HG02588 (cell line): ENCODE measurements around the gene ST3GAL5.

Source experiments
- ATAC-seq: cut with Tn5 transposase; IDR thresholded peaks from one replicate; pipeline ENCODE4 v1.9.1; 2021; ENCODE audit warnings: mild to moderate bottlenecking, moderate library complexity; ENCODE audit not compliant: unreplicated experiment

Gene ST3GAL5

GRCh38 chr2:85811180-85812093 lies 77.4 kb downstream of the ST3GAL5 start:
- ATAC-seq: no peak

GRCh38 chr2:85810371-85811179 lies 78.2 kb downstream of the ST3GAL5 start:
- ATAC-seq: no peak

- no peak for ATAC-seq
Observed at GRCh38 chr2:85807756-85808155, 81.0 kb downstream of the ST3GAL5 start.

GRCh38 chr2:85806358-85807118 lies 82.3 kb downstream of the ST3GAL5 start:
- ATAC-seq: no peak

- no peak for ATAC-seq
Observed at GRCh38 chr2:85804583-85804982, 84.2 kb downstream of the ST3GAL5 start.

GRCh38 chr2:85803704-85804425 lies 84.9 kb downstream of the ST3GAL5 start:
- ATAC-seq: no peak

GRCh38 chr2:85802354-85803103 lies 86.3 kb downstream of the ST3GAL5 start:
- ATAC-seq: no peak

- no peak for ATAC-seq
Observed at GRCh38 chr2:85801871-85802270, 86.9 kb downstream of the ST3GAL5 start.

- no peak for ATAC-seq
Observed at GRCh38 chr2:85800586-85800985, 88.2 kb downstream of the ST3GAL5 start.

- ATAC-seq: no peak
Observed at GRCh38 chr2:85799215-85799956, 89.4 kb downstream of the ST3GAL5 start.

- no peak for ATAC-seq
Observed at GRCh38 chr2:85797921-85798320, 90.9 kb downstream of the ST3GAL5 start.

GRCh38 chr2:85797263-85797660 lies 91.5 kb downstream of the ST3GAL5 start:
- no peak for ATAC-seq

GRCh38 chr2:85796341-85797262 lies 92.2 kb downstream of the ST3GAL5 start:
- no peak for ATAC-seq

GRCh38 chr2:85796046-85796340 lies 92.8 kb downstream of the ST3GAL5 start:
- ATAC-seq: no peak

- ATAC-seq: no peak
Observed at GRCh38 chr2:85795331-85796045, 93.3 kb downstream of the ST3GAL5 start.

GRCh38 chr2:85794491-85795121 lies 94.2 kb downstream of the ST3GAL5 start:
- no peak for ATAC-seq

GRCh38 chr2:85794038-85794441 lies 94.8 kb downstream of the ST3GAL5 start:
- ATAC-seq: no peak
